GM23338 (cell line): Measurements from ENCODE around the gene SCARF1. TPM values are rescaled to one million over a fixed set of nuclear protein-coding genes. Genes with fewer than 3 reads are reported as not detected.

ENCODE experiments used
- ATAC-seq: fragments of 200-7000 bp; cut with Tn5 transposase; 3 replicates; pipeline ENCODE4 v1.9.1; 2020
- DNase-seq: peaks from one replicate; pipeline ENCODE4 v3.0.0-alpha.2; 2015; ENCODE audit warnings: low spot score
- H2AFZ ChIP-seq: fragments of 200-600 bp; sonication (generic); 2 replicates; pipeline ENCODE4 v1.8.0; 2016; ENCODE audit warnings: antibody characterized with exemption, mild to moderate bottlenecking, moderate library complexity
- H3F3A ChIP-seq: fragments of 200-600 bp; sonication (generic); replicated peaks from 2 replicates; pipeline ENCODE4 v1.8.0; 2017; ENCODE audit warnings: antibody characterized with exemption, mixed run types, low read depth
- H3K27ac ChIP-seq: fragments of 200-600 bp; sonication (generic); 2 replicates; pipeline ENCODE4 v1.6.1; 2016; ENCODE audit warnings: low read depth
- H3K27me3 ChIP-seq: fragments of 200-600 bp; sonication (generic); 2 replicates; pipeline ENCODE4 v1.8.0; 2016; ENCODE audit warnings: mild to moderate bottlenecking, mixed run types, moderate library complexity; ENCODE audit not compliant: insufficient read depth
- H3K36me3 ChIP-seq: fragments of 200-600 bp; sonication (generic); 2 replicates; pipeline ENCODE4 v1.8.0; 2016; ENCODE audit warnings: mild to moderate bottlenecking; ENCODE audit not compliant: insufficient read depth
- H3K4me1 ChIP-seq: fragments of 200-600 bp; sonication (generic); 2 replicates; pipeline ENCODE4 v1.8.0; 2016; ENCODE audit warnings: mild to moderate bottlenecking, moderate library complexity; ENCODE audit not compliant: insufficient read depth
- H3K4me2 ChIP-seq: fragments of 200-600 bp; sonication (generic); 2 replicates; pipeline ENCODE4 v1.7.1; 2017; ENCODE audit warnings: mixed run types
- H3K4me3 ChIP-seq: fragments of 200-600 bp; sonication (generic); 2 replicates; pipeline ENCODE4 v1.6.1; 2016; ENCODE audit warnings: mixed run types
- H3K79me2 ChIP-seq: fragments of 200-600 bp; sonication (generic); replicated peaks from 2 replicates; pipeline ENCODE4 v1.8.0; 2017; ENCODE audit warnings: mild to moderate bottlenecking; ENCODE audit not compliant: insufficient read depth
- H3K9me2 ChIP-seq: fragments of 200-600 bp; sonication (generic); 2 replicates; pipeline ENCODE4 v1.8.0; 2017; ENCODE audit not compliant: insufficient read depth
- H4K20me1 ChIP-seq: fragments of 200-600 bp; sonication (generic); replicated peaks from 2 replicates; pipeline ENCODE4 v1.8.0; 2017; ENCODE audit warnings: mild to moderate bottlenecking; ENCODE audit not compliant: insufficient read depth
- H3K27ac Mint-ChIP-seq: 2 replicates; pipeline ENCODE4 v1.8.0; 2020; ENCODE audit warnings: inconsistent platforms, mild to moderate bottlenecking, moderate library complexity, mixed read lengths
- H3K27me3 Mint-ChIP-seq: 3 replicates; pipeline ENCODE4 v1.8.0; 2022; ENCODE audit warnings: low read depth, mild to moderate bottlenecking, moderate library complexity, mixed read lengths, inconsistent platforms; ENCODE audit not compliant: insufficient read depth, poor library complexity
- H3K36me3 Mint-ChIP-seq: 3 replicates; pipeline ENCODE4 v1.8.0; 2021; ENCODE audit warnings: low read depth, mild to moderate bottlenecking, inconsistent platforms, moderate library complexity, mixed read lengths
- H3K4me1 Mint-ChIP-seq: 3 replicates; pipeline ENCODE4 v1.8.0; 2020; ENCODE audit warnings: mild to moderate bottlenecking, inconsistent platforms, mixed read lengths
- H3K4me3 Mint-ChIP-seq: 3 replicates; pipeline ENCODE4 v1.8.0; 2021; ENCODE audit warnings: moderate library complexity, mild to moderate bottlenecking, inconsistent platforms, mixed read lengths
- H3K9me3 Mint-ChIP-seq: 3 replicates; pipeline ENCODE4 v1.8.0; 2020; ENCODE audit warnings: moderate library complexity, mild to moderate bottlenecking, inconsistent platforms, mixed read lengths
- CREB1 ChIP-seq: fragments of 250-450 bp; sonication (Bioruptor Pico); IDR thresholded peaks from 2 replicates; pipeline ENCODE4 v1.5.0; 2020; ENCODE audit warnings: low read depth, mild to moderate bottlenecking, moderate library complexity
- CTCF ChIP-seq, 2 experiments: fragments of 200-600 bp in 1 of 2; sonication (generic) in 1 of 2; conservative IDR thresholded peaks; 2 replicates each; pipeline versions ENCODE4 v1.5.1 to v1.6.1; 2016 to 2017; ENCODE audit warnings: antibody characterized with exemption in 2 of 2, low read depth in 2 of 2, mild to moderate bottlenecking in 2 of 2, moderate library complexity in 1 of 2
- EZH2 ChIP-seq: fragments of 200-600 bp; sonication (generic); IDR thresholded peaks from one replicate; pipeline ENCODE4 v1.8.0; 2017; ENCODE audit warnings: antibody characterized with exemption, mild to moderate bottlenecking, low read depth; ENCODE audit not compliant: unreplicated experiment
- EZH2phosphoT487 ChIP-seq: fragments of 200-600 bp; sonication (generic); IDR thresholded peaks from one replicate; pipeline ENCODE4 v1.8.1; 2018; ENCODE audit warnings: antibody characterized with exemption; ENCODE audit not compliant: unreplicated experiment
- JUNB ChIP-seq: IDR thresholded peaks from one replicate; pipeline ENCODE4 v1.6.1; 2016; ENCODE audit warnings: antibody characterized with exemption; ENCODE audit not compliant: unreplicated experiment
- NANOG ChIP-seq: IDR thresholded peaks from 2 replicates; pipeline ENCODE4 v1.6.1; 2016; ENCODE audit warnings: antibody characterized with exemption, borderline replicate concordance
- POLR2AphosphoS5 ChIP-seq: IDR thresholded peaks from 2 replicates; pipeline ENCODE4 v1.6.1; 2016; ENCODE audit warnings: antibody characterized with exemption, low read depth
- STAT1 ChIP-seq: IDR thresholded peaks from one replicate; pipeline ENCODE4 v1.6.1; 2016; ENCODE audit warnings: antibody characterized with exemption; ENCODE audit not compliant: unreplicated experiment
- ZNF114 ChIP-seq: fragments of 250-450 bp; sonication (Bioruptor Pico); IDR thresholded peaks from 2 replicates; pipeline ENCODE4 v1.5.0; 2020; ENCODE audit warnings: mild to moderate bottlenecking, moderate library complexity
- ZNF331 ChIP-seq: fragments of 250-450 bp; sonication (Bioruptor Pico); IDR thresholded peaks from 2 replicates; pipeline ENCODE4 v1.5.0; 2020; ENCODE audit warnings: low read depth, mild to moderate bottlenecking, moderate library complexity
- ZNF462 ChIP-seq: fragments of 250-450 bp; sonication (Bioruptor Pico); IDR thresholded peaks from 2 replicates; pipeline ENCODE4 v1.5.0; 2020; ENCODE audit warnings: mild to moderate bottlenecking, moderate library complexity
- polyA plus RNA-seq: library from polyadenylated mRNA; unstranded; fragments of >200 nt; fragmentation: Nextera tagmentation; extraction: Ambion mirVana; gene quantifications from 2 replicates; pipeline ENCODE4 v1.2.1, GENCODE V29; 2016
- total RNA-seq: library from RNA; depleted of rRNA; stranded (reverse); fragments of >200 nt; shearing (Covaris generic); gene quantifications from 2 replicates; pipeline ENCODE4 v1.2.3, GENCODE V29; 2014
- TF ChIP-seq, protein P1 (sequence below): IDR thresholded peaks from 2 replicates; pipeline ENCODE4 v1.6.1; 2016; ENCODE audit warnings: antibody characterized with exemption
- TF ChIP-seq, protein P2 (sequence below): IDR thresholded peaks from one replicate; pipeline ENCODE4 v1.6.1; 2018; ENCODE audit warnings: antibody characterized with exemption; ENCODE audit not compliant: unreplicated experiment

Gene SCARF1
- total and polyA plus RNA-seq, 2 experiments from 2014 or later, result 0.76 to 1.6 TPM

- H3K4me3 Mint-ChIP-seq, result no peak overlapping the region
- H3K4me3 ChIP-seq, result no peak overlapping the region
- H2AFZ ChIP-seq, result no peak overlapping the region
- peaks cover 71% of the 10 kb centered on the region for H3K36me3 ChIP-seq
- DNase-seq (no peak), ATAC-seq (no peak)
- H3K9me3 Mint-ChIP-seq, result no peaks in the 10 kb centered on the region
- H3K4me1 ChIP-seq, result peaks cover 5% of the 10 kb centered on the region; the same call in 1 of the 2 replicates
- peaks cover 81% of the 10 kb centered on the region for H3K36me3 Mint-ChIP-seq
- H3F3A ChIP-seq, result peaks cover 47% of the 10 kb centered on the region
- H3K27ac ChIP-seq, result no peak overlapping the region
- H3K9me2 ChIP-seq, result no peaks in the 10 kb centered on the region
- H3K79me2 ChIP-seq, result no peaks in the 10 kb centered on the region
- peaks cover 20% of the 10 kb centered on the region for H4K20me1 ChIP-seq
- no peaks in the 10 kb centered on the region for H3K4me1 Mint-ChIP-seq
- H3K27me3 Mint-ChIP-seq, result peaks cover 9% of the 10 kb centered on the region
- H3K27me3 ChIP-seq, result no peaks in the 10 kb centered on the region
- H3K4me2 ChIP-seq, result no peak overlapping the region
- no peak for TF ChIP-seq EZH2
- no peak for TF ChIP-seq POLR2AphosphoS5
- TF ChIP-seq JUNB, result no peak
- no peak for TF ChIP-seq NANOG
- TF ChIP-seq STAT1, result no peak
- TF ChIP-seq, protein P1, sequence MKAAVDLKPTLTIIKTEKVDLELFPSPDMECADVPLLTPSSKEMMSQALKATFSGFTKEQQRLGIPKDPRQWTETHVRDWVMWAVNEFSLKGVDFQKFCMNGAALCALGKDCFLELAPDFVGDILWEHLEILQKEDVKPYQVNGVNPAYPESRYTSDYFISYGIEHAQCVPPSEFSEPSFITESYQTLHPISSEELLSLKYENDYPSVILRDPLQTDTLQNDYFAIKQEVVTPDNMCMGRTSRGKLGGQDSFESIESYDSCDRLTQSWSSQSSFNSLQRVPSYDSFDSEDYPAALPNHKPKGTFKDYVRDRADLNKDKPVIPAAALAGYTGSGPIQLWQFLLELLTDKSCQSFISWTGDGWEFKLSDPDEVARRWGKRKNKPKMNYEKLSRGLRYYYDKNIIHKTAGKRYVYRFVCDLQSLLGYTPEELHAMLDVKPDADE, result no peak
- no peak for TF ChIP-seq ZNF114 (CRISPR knock-in tag)
- no peak for TF ChIP-seq CREB1 (CRISPR knock-in tag)
- no peak for TF ChIP-seq CTCF (conservative IDR thresholded peaks at IDR 0.05; ENCODE audit: low read depth in 2 of 2)
- TF ChIP-seq ZNF462, result no peak
- no peak for TF ChIP-seq ZNF331 (CRISPR knock-in tag)
- TF ChIP-seq EZH2phosphoT487, result no peak
- TF ChIP-seq, protein P2, sequence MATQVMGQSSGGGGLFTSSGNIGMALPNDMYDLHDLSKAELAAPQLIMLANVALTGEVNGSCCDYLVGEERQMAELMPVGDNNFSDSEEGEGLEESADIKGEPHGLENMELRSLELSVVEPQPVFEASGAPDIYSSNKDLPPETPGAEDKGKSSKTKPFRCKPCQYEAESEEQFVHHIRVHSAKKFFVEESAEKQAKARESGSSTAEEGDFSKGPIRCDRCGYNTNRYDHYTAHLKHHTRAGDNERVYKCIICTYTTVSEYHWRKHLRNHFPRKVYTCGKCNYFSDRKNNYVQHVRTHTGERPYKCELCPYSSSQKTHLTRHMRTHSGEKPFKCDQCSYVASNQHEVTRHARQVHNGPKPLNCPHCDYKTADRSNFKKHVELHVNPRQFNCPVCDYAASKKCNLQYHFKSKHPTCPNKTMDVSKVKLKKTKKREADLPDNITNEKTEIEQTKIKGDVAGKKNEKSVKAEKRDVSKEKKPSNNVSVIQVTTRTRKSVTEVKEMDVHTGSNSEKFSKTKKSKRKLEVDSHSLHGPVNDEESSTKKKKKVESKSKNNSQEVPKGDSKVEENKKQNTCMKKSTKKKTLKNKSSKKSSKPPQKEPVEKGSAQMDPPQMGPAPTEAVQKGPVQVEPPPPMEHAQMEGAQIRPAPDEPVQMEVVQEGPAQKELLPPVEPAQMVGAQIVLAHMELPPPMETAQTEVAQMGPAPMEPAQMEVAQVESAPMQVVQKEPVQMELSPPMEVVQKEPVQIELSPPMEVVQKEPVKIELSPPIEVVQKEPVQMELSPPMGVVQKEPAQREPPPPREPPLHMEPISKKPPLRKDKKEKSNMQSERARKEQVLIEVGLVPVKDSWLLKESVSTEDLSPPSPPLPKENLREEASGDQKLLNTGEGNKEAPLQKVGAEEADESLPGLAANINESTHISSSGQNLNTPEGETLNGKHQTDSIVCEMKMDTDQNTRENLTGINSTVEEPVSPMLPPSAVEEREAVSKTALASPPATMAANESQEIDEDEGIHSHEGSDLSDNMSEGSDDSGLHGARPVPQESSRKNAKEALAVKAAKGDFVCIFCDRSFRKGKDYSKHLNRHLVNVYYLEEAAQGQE, result no peak
- no peak overlapping the region for H3K27ac Mint-ChIP-seq
Measured at GRCh38 chr17:1653735-1654134, 8.2 kb upstream of the SCARF1 start.
